ENCODE results near the gene AMOTL2. TPM values are rescaled to one million over a fixed set of nuclear protein-coding genes. Genes with fewer than 3 reads are reported as not detected.
A peak's percentile ranks its signal among the peaks of the same experiment; 100 is the strongest.

AMOTL2 gene
- total and polyA plus RNA-seq, 2 experiments from 2014 or later = 156 to 347 TPM

- DNase-seq = peak; percentile 70
- no peak overlapping the region for H3K4me3 ChIP-seq
- peak overlapping the region; percentile 99 for H3K27ac ChIP-seq
- TF ChIP-seq EZH2 (IDR thresholded peaks at IDR 0.05; ENCODE audit: insufficient read depth, poor library complexity, severe bottlenecking) (no peak), EZH2phosphoT487 (IDR thresholded peaks at IDR 0.05; ENCODE audit: insufficient read depth, low read depth) (no peak)
- peaks cover 79% of the 10 kb centered on the region for H3K79me2 ChIP-seq (ENCODE audit: insufficient read depth)
- H3K9ac ChIP-seq = peak overlapping the region; percentile 100
- in situ Hi-C loops (cut with MboI) = no loop called here
- peak overlapping the region; percentile 95 for H3K4me2 ChIP-seq (ENCODE audit: unreplicated experiment)
- H4K20me1 ChIP-seq (ENCODE audit: insufficient read depth) = no peaks in the 10 kb centered on the region
- peaks cover 90% of the 10 kb centered on the region for H3K4me1 ChIP-seq (ENCODE audit: insufficient read depth)
- H2AFZ ChIP-seq = no peak overlapping the region
- H3K9me3 ChIP-seq (ENCODE audit: low read depth) = no peaks in the 10 kb centered on the region
- peaks cover 87% of the 10 kb centered on the region for H3K36me3 ChIP-seq (ENCODE audit: low read depth)
- no peaks in the 10 kb centered on the region for H3K27me3 ChIP-seq (replicated peaks; ENCODE audit: insufficient read depth)
- 54 to 58% methylated on average over 14 to 15 of the region's 15 CpGs for WGBS, 2 experiments (ENCODE audit: low coverage in 1 of 2, low lambda C conversion rate in 2 of 2, missing lambda C conversion rate in 2 of 2)
- H3K9me2 ChIP-seq (ENCODE audit: insufficient read depth) = no peaks in the 10 kb centered on the region
- peaks cover 92% of the 10 kb centered on the region for H3F3A ChIP-seq (ENCODE audit: insufficient read depth)
Measured at GRCh38 chr3:134366928-134367811, 7.1 kb downstream of the AMOTL2 start.

- peaks cover 96% of the 10 kb centered on the region for H3K4me1 ChIP-seq (ENCODE audit: insufficient read depth)
- H2AFZ ChIP-seq = no peak overlapping the region
- no peak for TF ChIP-seq EZH2 (IDR thresholded peaks at IDR 0.05; ENCODE audit: insufficient read depth, poor library complexity, severe bottlenecking)
- no peak for TF ChIP-seq EZH2phosphoT487 (IDR thresholded peaks at IDR 0.05; ENCODE audit: insufficient read depth, low read depth)
- peak overlapping the region; percentile 99 for H3K27ac ChIP-seq
- 86 to 88% methylated on average over 13 of the region's 13 CpGs for WGBS, 2 experiments (ENCODE audit: low coverage in 1 of 2, low lambda C conversion rate in 2 of 2, missing lambda C conversion rate in 2 of 2)
- H3K4me2 ChIP-seq (ENCODE audit: unreplicated experiment) = no peak overlapping the region
- in situ Hi-C loops (cut with MboI) = no loop called here
- H3K4me3 ChIP-seq = no peak overlapping the region
- peaks cover 79% of the 10 kb centered on the region for H3K79me2 ChIP-seq (ENCODE audit: insufficient read depth)
- peak; percentile 54 for DNase-seq
- no peaks in the 10 kb centered on the region for H3K9me3 ChIP-seq (ENCODE audit: low read depth)
- H3F3A ChIP-seq (ENCODE audit: insufficient read depth) = peaks cover 92% of the 10 kb centered on the region
- no peaks in the 10 kb centered on the region for H4K20me1 ChIP-seq (ENCODE audit: insufficient read depth)
- H3K9me2 ChIP-seq (ENCODE audit: insufficient read depth) = no peaks in the 10 kb centered on the region
- H3K27me3 ChIP-seq (replicated peaks; ENCODE audit: insufficient read depth) = no peaks in the 10 kb centered on the region
- H3K36me3 ChIP-seq (ENCODE audit: low read depth) = peaks cover 88% of the 10 kb centered on the region
- H3K9ac ChIP-seq = peak overlapping the region; percentile 100
Measured at GRCh38 chr3:134366221-134366927, 7.9 kb downstream of the AMOTL2 start.

GRCh38 chr3:134365766-134366065 is 8.5 kb downstream of the AMOTL2 start:
- H4K20me1 ChIP-seq (ENCODE audit: insufficient read depth) = no peaks in the 10 kb centered on the region
- 78 to 82% methylated on average over 4 of the region's 4 CpGs for WGBS, 2 experiments (ENCODE audit: low coverage in 1 of 2, low lambda C conversion rate in 2 of 2, missing lambda C conversion rate in 2 of 2)

GRCh38 chr3:134364936-134365765 is 9.1 kb downstream of the AMOTL2 start:
- Histone ChIP-seq H3K9ac (peak overlapping the region; percentile 100), H2AFZ (no peak overlapping the region)
- WGBS, 2 experiments (ENCODE audit: low coverage in 1 of 2, low lambda C conversion rate in 2 of 2, missing lambda C conversion rate in 2 of 2) = 46 to 52% methylated on average over 8 of the region's 8 CpGs

More at GRCh38 chr3:134365766-134366065, 8.5 kb downstream of the AMOTL2 start:
- Histone ChIP-seq H3K4me3 (no peak overlapping the region), H2AFZ (no peak overlapping the region), H3F3A (ENCODE audit: insufficient read depth) (peaks cover 94% of the 10 kb centered on the region), H3K36me3 (ENCODE audit: low read depth) (peaks cover 88% of the 10 kb centered on the region), H3K27me3 (replicated peaks; ENCODE audit: insufficient read depth) (no peaks in the 10 kb centered on the region), H3K9me2 (ENCODE audit: insufficient read depth) (no peaks in the 10 kb centered on the region), H3K4me2 (ENCODE audit: unreplicated experiment) (no peak overlapping the region), H3K9me3 (ENCODE audit: low read depth) (no peaks in the 10 kb centered on the region), H3K4me1 (ENCODE audit: insufficient read depth) (peaks cover 96% of the 10 kb centered on the region), H3K79me2 (ENCODE audit: insufficient read depth) (peaks cover 79% of the 10 kb centered on the region), H3K9ac (peak overlapping the region; percentile 100), H3K27ac (peak overlapping the region; percentile 99)
- DNase-seq = no peak
- TF ChIP-seq EZH2 (IDR thresholded peaks at IDR 0.05; ENCODE audit: insufficient read depth, poor library complexity, severe bottlenecking) (no peak), EZH2phosphoT487 (IDR thresholded peaks at IDR 0.05; ENCODE audit: insufficient read depth, low read depth) (no peak)
- in situ Hi-C loops (cut with MboI) = no loop called here

More at GRCh38 chr3:134364936-134365765, 9.1 kb downstream of the AMOTL2 start:
- H3K4me2 ChIP-seq (ENCODE audit: unreplicated experiment) = peak overlapping the region; percentile 46
- DNase-seq = peak; percentile 56
- no peaks in the 10 kb centered on the region for H3K9me3 ChIP-seq (ENCODE audit: low read depth)
- H3K4me3 ChIP-seq = no peak overlapping the region
- H3K36me3 ChIP-seq (ENCODE audit: low read depth) = peaks cover 88% of the 10 kb centered on the region
- TF ChIP-seq EZH2phosphoT487 (IDR thresholded peaks at IDR 0.05; ENCODE audit: insufficient read depth, low read depth) = no peak
- TF ChIP-seq EZH2 (IDR thresholded peaks at IDR 0.05; ENCODE audit: insufficient read depth, poor library complexity, severe bottlenecking) = no peak
- H3K4me1 ChIP-seq (ENCODE audit: insufficient read depth) = peaks cover 96% of the 10 kb centered on the region
- in situ Hi-C loops (cut with MboI) = loop anchor here (5.0 kb wide), 1 partner anchor 107 kb away; no protein-coding TSS in a partner anchor
- H3K79me2 ChIP-seq (ENCODE audit: insufficient read depth) = peaks cover 79% of the 10 kb centered on the region
- H3K27ac ChIP-seq = peak overlapping the region; percentile 99
- peaks cover 94% of the 10 kb centered on the region for H3F3A ChIP-seq (ENCODE audit: insufficient read depth)
- H3K9me2 ChIP-seq (ENCODE audit: insufficient read depth) = no peaks in the 10 kb centered on the region
- no peaks in the 10 kb centered on the region for H3K27me3 ChIP-seq (replicated peaks; ENCODE audit: insufficient read depth)
- H4K20me1 ChIP-seq (ENCODE audit: insufficient read depth) = no peaks in the 10 kb centered on the region
